Body of pancreas (tissue), 4 donors: ENCODE measurements around the gene GMPPA.

ENCODE experiments used
- POLR2A ChIP-seq, 3 donors: fragments of 450-650 bp; IDR thresholded peaks; one replicate each; pipeline ENCODE4 v1.6.1; 2016; ENCODE audit warnings: antibody characterized with exemption in 3 of 3, mild to moderate bottlenecking in 2 of 3
- TF ChIP-seq, protein P1 (sequence below), 7 experiments: fragments of 450-650 bp in 4 of 7; fragments of 200-600 bp in 3 of 7; sonication (generic) in 3 of 7; IDR thresholded peaks; one replicate each; pipeline ENCODE4 v1.5.1; 2016 to 2019; ENCODE audit warnings: antibody characterized with exemption in 7 of 7

DNA sequence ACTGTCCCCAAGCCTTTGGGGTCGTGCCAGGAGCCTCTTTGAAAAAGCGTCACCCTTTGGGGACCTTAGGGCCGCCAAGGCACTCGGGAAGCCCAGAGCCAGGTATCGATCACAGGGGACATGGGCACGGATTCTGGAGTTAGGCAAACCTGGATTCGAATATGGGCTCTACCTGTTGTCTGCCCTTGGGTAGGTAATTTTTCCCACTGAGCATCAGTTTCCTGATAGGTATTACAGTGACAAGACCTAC lies 54.4 kb downstream of the GMPPA start:
- TF ChIP-seq, protein P1, sequence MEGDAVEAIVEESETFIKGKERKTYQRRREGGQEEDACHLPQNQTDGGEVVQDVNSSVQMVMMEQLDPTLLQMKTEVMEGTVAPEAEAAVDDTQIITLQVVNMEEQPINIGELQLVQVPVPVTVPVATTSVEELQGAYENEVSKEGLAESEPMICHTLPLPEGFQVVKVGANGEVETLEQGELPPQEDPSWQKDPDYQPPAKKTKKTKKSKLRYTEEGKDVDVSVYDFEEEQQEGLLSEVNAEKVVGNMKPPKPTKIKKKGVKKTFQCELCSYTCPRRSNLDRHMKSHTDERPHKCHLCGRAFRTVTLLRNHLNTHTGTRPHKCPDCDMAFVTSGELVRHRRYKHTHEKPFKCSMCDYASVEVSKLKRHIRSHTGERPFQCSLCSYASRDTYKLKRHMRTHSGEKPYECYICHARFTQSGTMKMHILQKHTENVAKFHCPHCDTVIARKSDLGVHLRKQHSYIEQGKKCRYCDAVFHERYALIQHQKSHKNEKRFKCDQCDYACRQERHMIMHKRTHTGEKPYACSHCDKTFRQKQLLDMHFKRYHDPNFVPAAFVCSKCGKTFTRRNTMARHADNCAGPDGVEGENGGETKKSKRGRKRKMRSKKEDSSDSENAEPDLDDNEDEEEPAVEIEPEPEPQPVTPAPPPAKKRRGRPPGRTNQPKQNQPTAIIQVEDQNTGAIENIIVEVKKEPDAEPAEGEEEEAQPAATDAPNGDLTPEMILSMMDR (IDR thresholded peaks at IDR 0.05), result no peak
- no peak for TF ChIP-seq POLR2A (IDR thresholded peaks at IDR 0.05)
